Measurements from ENCODE around the gene PMF1. TPM values are rescaled to one million over a fixed set of nuclear protein-coding genes. Genes with fewer than 3 reads are reported as not detected.

The PMF1 gene
- total RNA-seq, 6 experiments from 2014 or later = 32.7 to 41.0 (median 39.5) TPM

GRCh38 chr1:156248323-156248683, 35.5 kb downstream of the PMF1 start:
- Mint-ChIP-seq H3K4me3 (no peak overlapping the region), H3K9me3 (no peaks in the 10 kb centered on the region), H3K27ac (no peak overlapping the region), H3K27me3 (ENCODE audit: insufficient read depth) (peaks cover 9% of the 10 kb centered on the region), H3K4me1 (ENCODE audit: low read depth) (no peaks in the 10 kb centered on the region; the same call in 1 of the 2 replicates), H3K36me3 (ENCODE audit: low read depth) (peaks cover 8% of the 10 kb centered on the region)
- DNase-seq = no peak
- TF ChIP-seq CTCF (IDR thresholded peaks at IDR 0.05) = no peak

GRCh38 chr1:156249593-156249992, 36.8 kb downstream of the PMF1 start:
- Mint-ChIP-seq H3K4me1 (ENCODE audit: low read depth) (no peaks in the 10 kb centered on the region; the same call in 1 of the 2 replicates), H3K4me3 (no peak overlapping the region), H3K9me3 (no peaks in the 10 kb centered on the region), H3K27ac (no peak overlapping the region), H3K36me3 (ENCODE audit: low read depth) (peaks cover 18% of the 10 kb centered on the region), H3K27me3 (ENCODE audit: insufficient read depth) (peaks cover 9% of the 10 kb centered on the region)
- DNase-seq = no peak
- TF ChIP-seq CTCF (IDR thresholded peaks at IDR 0.05) = no peak

GRCh38 chr1:156251527-156251926, 38.7 kb downstream of the PMF1 start:
- no peaks in the 10 kb centered on the region; the same call in 1 of the 2 replicates for H3K4me1 Mint-ChIP-seq (ENCODE audit: low read depth)
- no peaks in the 10 kb centered on the region for H3K9me3 Mint-ChIP-seq
- H3K27ac Mint-ChIP-seq = no peak overlapping the region
- no peak for TF ChIP-seq CTCF (IDR thresholded peaks at IDR 0.05)
- DNase-seq = no peak
- peaks cover 2% of the 10 kb centered on the region for H3K27me3 Mint-ChIP-seq (ENCODE audit: insufficient read depth)
- H3K4me3 Mint-ChIP-seq = no peak overlapping the region
- peaks cover 24% of the 10 kb centered on the region for H3K36me3 Mint-ChIP-seq (ENCODE audit: low read depth)

GRCh38 chr1:156253634-156254033, 40.8 kb downstream of the PMF1 start:
- peaks cover 2% of the 10 kb centered on the region for H3K27me3 Mint-ChIP-seq (ENCODE audit: insufficient read depth)
- H3K4me1 Mint-ChIP-seq (ENCODE audit: low read depth) = peaks cover 6% of the 10 kb centered on the region; the same call in 1 of the 2 replicates
- no peak for TF ChIP-seq CTCF (IDR thresholded peaks at IDR 0.05)
- H3K27ac Mint-ChIP-seq = no peak overlapping the region
- DNase-seq = no peak
- H3K36me3 Mint-ChIP-seq (ENCODE audit: low read depth) = peaks cover 42% of the 10 kb centered on the region
- H3K4me3 Mint-ChIP-seq = no peak overlapping the region
- H3K9me3 Mint-ChIP-seq = no peaks in the 10 kb centered on the region

- H3K9me3 Mint-ChIP-seq = no peaks in the 10 kb centered on the region
Observed at GRCh38 chr1:156257711-156258110, 44.9 kb downstream of the PMF1 start.

More at GRCh38 chr1:156257711-156258110, 44.9 kb downstream of the PMF1 start:
- H3K36me3 Mint-ChIP-seq (ENCODE audit: low read depth) = peaks cover 60% of the 10 kb centered on the region
- H3K4me3 Mint-ChIP-seq = no peak overlapping the region
- H3K27me3 Mint-ChIP-seq (ENCODE audit: insufficient read depth) = peaks cover 4% of the 10 kb centered on the region
- DNase-seq = no peak
- H3K4me1 Mint-ChIP-seq (ENCODE audit: low read depth) = peaks cover 21% of the 10 kb centered on the region
- no peak for TF ChIP-seq CTCF (IDR thresholded peaks at IDR 0.05)
- no peak overlapping the region for H3K27ac Mint-ChIP-seq

Data from HFFc6 (cell line).